Measurements from ENCODE around the gene NEUROD4. TPM values are rescaled to one million over a fixed set of nuclear protein-coding genes. Genes with fewer than 3 reads are reported as not detected.

Gene NEUROD4
- total RNA-seq, 1 donor from 2014 or later = not detected

GRCh38 chr12:55067701-55068100 lies 47.9 kb downstream of the NEUROD4 start:
- H3K27me3 Mint-ChIP-seq (ENCODE audit: unreplicated experiment) = peaks cover 15% of the 10 kb centered on the region
- no peak for DNase-seq (ENCODE audit: extremely low spot score, unreplicated experiment)
- H3K4me3 Mint-ChIP-seq (ENCODE audit: unreplicated experiment) = no peak overlapping the region
- no peaks in the 10 kb centered on the region for H3K36me3 Mint-ChIP-seq (ENCODE audit: unreplicated experiment)
- no peaks in the 10 kb centered on the region for H3K9me3 Mint-ChIP-seq (ENCODE audit: unreplicated experiment)
- no peaks in the 10 kb centered on the region for H3K4me1 Mint-ChIP-seq (ENCODE audit: unreplicated experiment)
- TF ChIP-seq CTCF (IDR thresholded peaks at IDR 0.05) = no peak
- no peak overlapping the region for H3K27ac Mint-ChIP-seq (ENCODE audit: unreplicated experiment)

- Mint-ChIP-seq H3K27me3 (ENCODE audit: unreplicated experiment) (peaks cover 15% of the 10 kb centered on the region), H3K4me3 (ENCODE audit: unreplicated experiment) (no peak overlapping the region), H3K9me3 (ENCODE audit: unreplicated experiment) (no peaks in the 10 kb centered on the region), H3K36me3 (ENCODE audit: unreplicated experiment) (no peaks in the 10 kb centered on the region), H3K4me1 (ENCODE audit: unreplicated experiment) (no peaks in the 10 kb centered on the region), H3K27ac (ENCODE audit: unreplicated experiment) (no peak overlapping the region)
- peak; percentile 67 for TF ChIP-seq CTCF (IDR thresholded peaks at IDR 0.05)
- no peak for DNase-seq (ENCODE audit: extremely low spot score, unreplicated experiment)
These were observed 48.7 kb downstream of the NEUROD4 start for GRCh38 chr12:55068416-55069010.

GRCh38 chr12:55072083-55072482 lies 52.3 kb downstream of the NEUROD4 start:
- Mint-ChIP-seq H3K36me3 (ENCODE audit: unreplicated experiment) (no peaks in the 10 kb centered on the region), H3K27me3 (ENCODE audit: unreplicated experiment) (no peaks in the 10 kb centered on the region), H3K9me3 (ENCODE audit: unreplicated experiment) (no peaks in the 10 kb centered on the region), H3K4me3 (ENCODE audit: unreplicated experiment) (no peak overlapping the region), H3K27ac (ENCODE audit: unreplicated experiment) (no peak overlapping the region), H3K4me1 (ENCODE audit: unreplicated experiment) (no peaks in the 10 kb centered on the region)
- TF ChIP-seq CTCF (IDR thresholded peaks at IDR 0.05) = no peak
- no peak for DNase-seq (ENCODE audit: extremely low spot score, unreplicated experiment)

- H3K4me3 Mint-ChIP-seq (ENCODE audit: unreplicated experiment) = no peak overlapping the region
- TF ChIP-seq CTCF (IDR thresholded peaks at IDR 0.05) = peak; percentile 89
- no peaks in the 10 kb centered on the region for H3K9me3 Mint-ChIP-seq (ENCODE audit: unreplicated experiment)
- H3K4me1 Mint-ChIP-seq (ENCODE audit: unreplicated experiment) = no peaks in the 10 kb centered on the region
- H3K27me3 Mint-ChIP-seq (ENCODE audit: unreplicated experiment) = no peaks in the 10 kb centered on the region
- H3K36me3 Mint-ChIP-seq (ENCODE audit: unreplicated experiment) = no peaks in the 10 kb centered on the region
- DNase-seq (ENCODE audit: extremely low spot score, unreplicated experiment) = no peak
- no peak overlapping the region for H3K27ac Mint-ChIP-seq (ENCODE audit: unreplicated experiment)
These were observed 53.6 kb downstream of the NEUROD4 start for GRCh38 chr12:55073043-55074022.

GRCh38 chr12:55074806-55075205 lies 55.0 kb downstream of the NEUROD4 start:
- H3K4me1 Mint-ChIP-seq (ENCODE audit: unreplicated experiment) = no peaks in the 10 kb centered on the region
- peaks cover 2% of the 10 kb centered on the region for H3K9me3 Mint-ChIP-seq (ENCODE audit: unreplicated experiment)
- H3K27ac Mint-ChIP-seq (ENCODE audit: unreplicated experiment) = no peak overlapping the region

More at GRCh38 chr12:55074806-55075205, 55.0 kb downstream of the NEUROD4 start:
- no peaks in the 10 kb centered on the region for H3K27me3 Mint-ChIP-seq (ENCODE audit: unreplicated experiment)
- DNase-seq (ENCODE audit: extremely low spot score, unreplicated experiment) = no peak
- no peak overlapping the region for H3K4me3 Mint-ChIP-seq (ENCODE audit: unreplicated experiment)
- H3K36me3 Mint-ChIP-seq (ENCODE audit: unreplicated experiment) = no peaks in the 10 kb centered on the region
- no peak for TF ChIP-seq CTCF (IDR thresholded peaks at IDR 0.05)

Data from osteocyte (in vitro differentiated cells).